Measurements from ENCODE around the gene SSR4.

SSR4 gene

DNA sequence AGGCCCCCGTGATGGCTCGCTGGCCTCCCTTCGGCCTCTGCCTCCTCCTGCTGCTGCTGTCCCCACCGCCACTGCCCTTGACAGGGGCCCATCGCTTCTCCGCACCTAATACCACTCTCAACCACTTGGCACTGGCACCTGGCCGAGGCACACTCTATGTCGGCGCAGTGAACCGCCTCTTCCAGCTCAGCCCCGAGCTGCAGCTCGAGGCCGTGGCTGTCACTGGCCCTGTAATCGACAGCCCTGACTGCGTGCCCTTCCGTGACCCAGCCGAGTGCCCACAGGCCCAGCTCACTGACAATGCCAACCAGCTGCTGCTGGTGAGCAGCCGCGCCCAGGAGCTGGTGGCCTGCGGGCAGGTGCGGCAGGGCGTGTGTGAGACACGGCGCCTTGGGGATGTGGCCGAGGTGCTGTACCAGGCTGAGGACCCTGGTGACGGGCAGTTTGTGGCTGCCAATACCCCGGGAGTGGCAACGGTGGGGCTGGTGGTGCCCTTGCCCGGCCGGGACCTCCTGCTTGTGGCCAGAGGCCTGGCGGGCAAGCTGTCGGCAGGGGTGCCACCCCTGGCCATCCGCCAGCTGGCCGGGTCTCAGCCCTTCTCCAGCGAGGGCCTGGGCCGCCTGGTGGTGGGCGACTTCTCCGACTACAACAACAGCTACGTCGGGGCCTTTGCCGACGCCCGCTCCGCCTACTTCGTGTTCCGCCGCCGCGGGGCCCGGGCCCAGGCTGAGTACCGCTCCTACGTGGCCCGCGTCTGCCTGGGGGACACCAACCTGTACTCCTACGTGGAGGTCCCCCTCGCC, 27.4 kb upstream of the SSR4 start:
- FAIRE-seq (no peak), DNase-seq (ENCODE audit: insufficient read length, low spot score) (no peak)
- TF ChIP-seq CTCF (IDR thresholded peaks at IDR 0.05; ENCODE audit: insufficient read depth, missing control alignments), result no peak

GRCh38 chrX:153767674-153768055, 26.8 kb upstream of the SSR4 start:
- FAIRE-seq, result no peak
- TF ChIP-seq CTCF (IDR thresholded peaks at IDR 0.05; ENCODE audit: insufficient read depth, missing control alignments), result no peak
- DNase-seq (ENCODE audit: insufficient read length, low spot score), result no peak

GRCh38 chrX:153768311-153769157, 25.9 kb upstream of the SSR4 start:
- FAIRE-seq, result no peak
- TF ChIP-seq CTCF (IDR thresholded peaks at IDR 0.05; ENCODE audit: insufficient read depth, missing control alignments), result no peak
- DNase-seq (ENCODE audit: insufficient read length, low spot score), result no peak

DNA sequence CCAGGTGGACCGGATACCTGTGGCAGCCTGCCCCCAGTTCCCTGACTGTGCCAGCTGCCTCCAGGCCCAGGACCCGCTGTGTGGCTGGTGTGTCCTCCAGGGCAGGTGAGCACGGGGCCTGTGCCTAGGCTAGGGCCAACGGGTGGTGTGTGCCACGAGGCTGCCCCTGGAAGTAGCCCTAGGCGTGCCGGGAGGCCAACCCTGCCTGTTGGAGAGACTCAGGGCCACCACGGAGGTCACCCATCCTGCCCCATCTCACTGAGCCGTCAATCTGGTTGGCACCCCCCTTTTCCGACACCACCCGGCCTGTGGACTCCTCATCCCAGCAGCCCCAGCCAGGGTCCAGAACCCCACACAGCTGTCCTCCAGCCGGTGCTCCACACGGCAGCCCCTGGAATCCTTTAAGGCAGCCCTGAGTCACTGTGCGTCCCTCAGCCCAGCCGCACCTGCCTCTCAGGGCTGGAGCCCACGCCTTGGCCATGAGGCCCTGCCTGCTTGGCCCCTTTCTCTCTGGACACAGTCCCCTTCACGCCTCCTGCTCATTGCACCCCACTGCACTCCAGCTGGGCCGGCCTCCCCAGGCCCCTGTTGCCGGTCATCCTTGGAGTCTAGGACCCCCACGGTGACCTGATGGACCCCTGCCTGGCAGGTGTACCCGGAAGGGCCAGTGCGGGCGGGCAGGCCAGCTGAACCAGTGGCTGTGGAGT, 25.2 kb upstream of the SSR4 start:
- FAIRE-seq (no peak), DNase-seq (ENCODE audit: insufficient read length, low spot score) (no peak)
- no peak for TF ChIP-seq CTCF (IDR thresholded peaks at IDR 0.05; ENCODE audit: insufficient read depth, missing control alignments)

DNA sequence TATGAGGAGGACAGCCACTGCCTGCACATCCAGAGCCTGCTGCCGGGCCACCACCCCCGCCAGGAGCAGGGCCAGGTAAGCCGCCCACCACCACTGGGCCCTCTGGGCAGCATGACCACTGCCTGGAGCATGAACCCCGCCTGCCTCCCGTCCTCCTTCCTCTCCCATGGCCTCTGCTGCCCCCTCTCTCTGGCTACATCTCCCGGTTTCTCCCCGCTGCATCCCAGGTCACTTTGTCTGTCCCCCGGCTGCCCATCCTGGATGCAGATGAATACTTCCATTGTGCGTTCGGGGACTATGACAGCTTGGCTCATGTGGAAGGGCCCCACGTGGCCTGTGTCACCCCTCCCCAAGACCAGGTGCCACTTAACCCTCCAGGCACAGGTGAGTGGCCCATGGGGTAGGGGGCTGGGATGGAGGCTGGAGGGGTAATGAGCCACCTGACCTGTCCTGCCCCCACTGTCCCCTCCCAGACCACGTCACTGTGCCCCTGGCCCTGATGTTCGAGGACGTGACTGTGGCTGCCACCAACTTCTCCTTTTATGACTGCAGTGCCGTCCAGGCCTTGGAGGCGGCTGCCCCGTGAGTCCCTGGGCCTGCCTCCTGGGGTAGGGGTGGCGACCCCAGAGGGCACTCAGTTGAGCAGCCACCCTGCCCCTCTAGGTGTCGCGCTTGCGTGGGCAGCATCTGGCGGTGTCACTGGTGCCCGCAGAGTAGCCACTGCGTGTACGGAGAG, 24.4 kb upstream of the SSR4 start:
- DNase-seq (ENCODE audit: insufficient read length, low spot score), result no peak
- no peak for FAIRE-seq
- no peak for TF ChIP-seq CTCF (IDR thresholded peaks at IDR 0.05; ENCODE audit: insufficient read depth, missing control alignments)

DNA sequence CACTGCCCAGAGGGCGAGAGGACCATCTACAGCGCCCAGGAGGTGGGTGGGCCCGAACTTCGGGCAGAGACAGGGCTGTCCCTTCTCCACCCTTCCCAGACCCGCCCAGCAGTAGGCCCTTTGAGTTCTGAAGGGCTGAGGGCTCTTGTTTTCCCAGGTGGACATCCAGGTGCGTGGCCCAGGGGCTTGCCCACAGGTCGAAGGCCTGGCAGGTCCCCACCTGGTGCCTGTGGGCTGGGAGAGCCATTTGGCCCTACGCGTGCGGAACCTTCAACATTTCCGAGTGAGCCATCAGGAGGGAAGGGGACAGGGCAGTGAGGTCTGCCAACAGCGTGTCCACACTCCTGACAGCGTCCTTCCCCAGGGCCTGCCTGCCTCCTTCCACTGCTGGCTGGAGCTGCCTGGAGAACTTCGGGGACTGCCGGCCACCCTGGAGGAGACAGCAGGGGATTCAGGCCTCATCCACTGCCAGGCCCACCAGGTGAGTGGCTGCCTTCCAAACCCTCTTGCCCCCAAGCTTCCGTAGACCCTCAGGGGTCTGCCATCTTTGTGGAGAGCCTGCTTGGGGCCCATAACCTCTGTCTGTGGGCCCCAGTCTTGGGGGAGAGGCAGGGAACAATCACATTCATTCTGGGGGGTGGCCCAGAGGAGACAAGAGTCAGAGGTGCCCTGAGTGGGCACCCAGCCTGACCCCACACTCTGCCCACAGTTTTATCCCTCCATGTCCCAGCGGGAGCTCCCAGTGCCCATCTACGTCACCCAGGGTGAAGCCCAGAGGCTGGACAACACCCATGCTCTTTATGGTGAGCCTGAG, 23.7 kb upstream of the SSR4 start:
- DNase-seq (ENCODE audit: insufficient read length, low spot score) (no peak), FAIRE-seq (no peak)
- TF ChIP-seq CTCF (IDR thresholded peaks at IDR 0.05; ENCODE audit: insufficient read depth, missing control alignments), result no peak
